CD4-positive, alpha-beta T cell treated with Interleukin-2 at 100 ng/mL for 4 hours (primary cell): ENCODE results near the gene CKS2.
A peak's percentile ranks its signal among the peaks of the same experiment; 100 is the strongest.
"Not testable (repeated sequence)": the region's sequence is repeated elsewhere in the genome, so short reads cannot be mapped to it uniquely, and the experiment has no call there.

Experiments used
- DNase-seq: peaks from one replicate; pipeline ENCODE4 v3.0.0-alpha.2; 2020; ENCODE audit warnings: low spot score

Gene CKS2

DNA sequence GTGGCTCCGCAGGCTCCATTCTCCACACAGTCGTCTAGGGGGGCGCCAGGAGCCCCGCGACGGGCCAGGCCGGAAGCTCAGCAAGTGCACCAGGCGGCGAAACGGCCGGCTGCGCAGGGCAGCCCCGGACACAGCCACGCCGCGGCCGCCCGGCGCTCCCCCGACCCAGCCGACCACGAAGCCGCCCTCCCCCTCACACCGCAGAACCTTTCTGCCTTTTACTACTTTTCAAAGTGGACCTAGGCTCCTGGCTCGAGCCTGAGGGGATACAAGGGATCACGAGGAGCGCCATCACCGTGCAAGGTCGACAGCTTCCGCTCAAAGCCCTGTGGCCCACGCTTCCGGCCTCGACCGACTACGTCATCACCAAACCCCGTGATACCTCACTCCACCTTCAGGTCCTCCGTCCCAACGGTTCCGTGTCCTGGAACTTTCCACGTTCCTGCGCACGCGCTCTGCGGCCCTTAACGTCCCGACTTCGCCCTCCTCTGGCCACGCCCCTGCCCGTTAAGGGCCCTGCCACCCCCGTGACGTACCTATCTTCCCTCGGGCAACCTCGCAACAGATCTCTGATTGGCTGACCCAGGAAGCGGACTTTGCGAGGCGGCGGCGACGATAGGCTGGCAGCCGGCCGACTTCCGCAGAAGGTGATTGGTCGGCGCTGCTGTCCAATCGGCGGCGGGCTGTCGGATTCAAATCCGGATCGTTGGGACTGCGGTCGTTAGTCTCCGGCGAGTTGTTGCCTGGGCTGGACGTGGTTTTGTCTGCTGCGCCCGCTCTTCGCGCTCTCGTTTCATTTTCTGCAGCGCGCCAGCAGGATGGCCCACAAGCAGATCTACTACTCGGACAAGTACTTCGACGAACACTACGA lies at the start of gene CKS2:
CKS2 (plus strand) TSS at position 721 of the 871 bp plus-strand sequence; CDS start at position 819, 98 bp downstream.
- DNase-seq = peak; percentile 100

DNA sequence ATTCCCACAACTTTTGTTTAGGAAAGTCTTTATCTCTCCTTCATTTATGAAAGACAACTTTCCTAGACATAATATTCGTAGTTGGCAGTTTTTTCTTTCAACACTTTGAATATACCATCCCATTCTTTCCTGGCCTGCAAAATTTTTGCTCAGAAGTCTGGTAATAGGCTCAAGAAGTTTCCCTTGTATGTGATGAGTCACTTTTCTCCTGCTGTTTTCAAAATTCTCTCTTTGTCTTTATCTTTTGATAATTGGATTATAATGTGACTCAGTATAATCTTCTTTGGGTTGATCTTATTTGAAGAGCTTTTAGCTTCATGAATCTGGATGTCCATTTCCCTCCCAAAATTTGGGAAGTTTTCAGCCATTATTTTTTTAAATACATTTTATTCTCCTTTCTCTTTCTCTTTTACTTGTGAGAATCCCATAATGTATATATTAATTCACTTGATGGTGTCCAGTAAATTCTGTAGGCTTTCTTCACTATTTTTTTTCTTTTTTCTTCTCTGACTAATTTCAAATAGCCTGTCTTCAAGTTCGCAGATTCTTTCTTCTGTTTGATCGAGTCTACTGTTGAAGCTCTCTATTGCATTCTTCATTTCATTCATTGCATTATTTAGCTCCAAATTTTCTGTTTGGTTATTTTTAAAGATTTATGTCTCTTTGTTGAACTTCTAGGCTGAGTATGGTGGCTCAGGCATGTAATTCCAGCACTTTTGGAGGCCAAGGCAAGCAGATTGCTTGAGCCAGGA lies 37.3 kb upstream of the CKS2 start:
- no peak for DNase-seq

DNA sequence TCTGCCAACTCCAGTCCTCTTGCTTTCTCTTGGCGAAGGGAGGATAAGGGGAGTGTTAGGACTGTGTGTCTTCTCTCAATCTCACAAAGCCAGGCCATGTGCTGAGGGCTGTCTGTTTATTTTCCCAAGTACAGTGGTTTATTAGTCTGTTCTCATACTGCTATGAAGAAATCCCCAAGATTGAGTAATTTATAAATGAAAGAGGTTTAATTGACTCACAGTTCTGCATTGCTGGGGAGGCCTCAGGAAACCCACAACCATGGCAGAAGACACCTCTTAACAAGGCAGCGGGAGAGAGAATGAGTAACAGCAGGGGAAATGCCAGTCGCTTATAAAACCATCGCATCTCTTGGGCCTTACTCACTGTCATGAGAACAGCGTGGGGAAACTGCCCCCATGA lies 36.2 kb upstream of the CKS2 start:
- DNase-seq = no peak

DNA sequence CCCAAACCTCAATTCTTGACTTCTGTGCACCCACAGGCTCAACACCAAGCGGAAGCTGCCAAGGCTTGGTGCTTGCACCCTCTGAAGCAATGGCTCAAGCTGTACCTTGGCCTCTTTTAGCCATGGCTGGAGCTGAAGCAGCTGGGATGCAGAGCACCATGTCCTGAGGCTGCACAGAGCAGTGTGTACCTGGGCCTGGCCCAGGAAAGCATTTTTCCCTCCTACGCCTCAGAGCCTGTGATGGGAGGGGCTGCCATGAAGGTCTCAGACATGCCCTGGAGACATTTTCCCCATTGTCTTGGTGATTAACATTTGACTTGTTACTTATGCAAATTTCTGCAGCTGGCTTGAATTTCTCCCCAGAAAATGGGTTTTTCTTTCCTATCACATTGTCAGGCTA lies 35.0 kb upstream of the CKS2 start:
- DNase-seq = not testable (repeated sequence)

DNA sequence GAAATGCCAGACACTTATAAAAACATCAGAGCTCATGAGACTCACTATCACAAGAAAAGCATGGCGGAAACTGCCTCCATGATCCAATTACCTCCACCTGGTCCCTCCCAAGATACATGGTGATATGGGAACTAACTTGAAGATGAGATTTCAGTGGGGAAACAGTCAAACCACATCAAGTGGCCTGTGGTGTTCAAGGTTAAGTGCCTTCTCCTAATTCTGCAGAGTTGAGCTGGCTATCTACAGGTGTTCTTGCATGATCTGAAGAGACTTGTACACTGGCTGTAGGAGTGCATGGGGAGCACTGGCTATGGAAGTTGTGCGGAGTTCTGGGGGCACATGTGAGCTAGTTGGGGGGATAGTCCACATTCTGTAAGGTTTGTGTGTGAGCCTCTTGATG lies 34.0 kb upstream of the CKS2 start:
- no peak for DNase-seq

DNA sequence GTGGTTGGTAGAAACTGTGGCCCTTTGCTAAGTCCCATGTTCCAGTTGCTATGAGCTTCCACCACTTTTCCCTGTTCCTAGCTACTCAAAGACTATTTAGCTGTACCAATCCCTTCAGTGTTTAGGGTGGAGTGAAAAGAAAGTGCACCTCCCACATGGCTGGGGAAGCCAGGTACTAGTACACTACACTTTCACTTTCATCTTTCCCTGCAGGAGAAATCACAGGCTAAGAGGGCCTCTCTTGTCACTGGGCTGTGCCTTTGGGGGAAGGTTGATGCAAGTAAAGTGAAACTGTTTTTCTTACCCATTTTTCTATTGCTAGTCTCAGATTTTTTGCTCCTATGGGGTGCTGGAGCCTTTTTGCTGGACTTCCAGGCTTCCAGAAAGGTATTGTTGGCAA lies 33.5 kb upstream of the CKS2 start:
- no peak for DNase-seq

DNA sequence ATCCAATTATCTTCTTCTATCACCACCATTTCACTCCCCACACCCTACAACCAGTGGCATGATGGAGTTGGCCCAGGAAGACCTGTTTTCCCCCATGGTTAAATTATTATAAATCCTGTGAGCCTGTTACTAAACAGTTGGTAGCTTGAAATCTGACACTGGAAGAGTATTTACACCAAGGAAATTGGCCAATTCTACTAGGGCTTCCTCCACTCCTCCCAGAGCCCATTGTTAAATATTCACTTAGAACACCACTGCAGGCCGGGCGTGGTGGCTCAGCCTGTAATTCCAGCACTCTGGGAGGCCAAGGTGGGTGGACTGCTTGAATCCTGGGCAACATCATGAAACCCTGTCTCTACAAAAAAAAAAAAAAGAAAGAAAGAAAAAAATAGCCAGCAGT lies 32.4 kb upstream of the CKS2 start:
- no peak for DNase-seq

DNA sequence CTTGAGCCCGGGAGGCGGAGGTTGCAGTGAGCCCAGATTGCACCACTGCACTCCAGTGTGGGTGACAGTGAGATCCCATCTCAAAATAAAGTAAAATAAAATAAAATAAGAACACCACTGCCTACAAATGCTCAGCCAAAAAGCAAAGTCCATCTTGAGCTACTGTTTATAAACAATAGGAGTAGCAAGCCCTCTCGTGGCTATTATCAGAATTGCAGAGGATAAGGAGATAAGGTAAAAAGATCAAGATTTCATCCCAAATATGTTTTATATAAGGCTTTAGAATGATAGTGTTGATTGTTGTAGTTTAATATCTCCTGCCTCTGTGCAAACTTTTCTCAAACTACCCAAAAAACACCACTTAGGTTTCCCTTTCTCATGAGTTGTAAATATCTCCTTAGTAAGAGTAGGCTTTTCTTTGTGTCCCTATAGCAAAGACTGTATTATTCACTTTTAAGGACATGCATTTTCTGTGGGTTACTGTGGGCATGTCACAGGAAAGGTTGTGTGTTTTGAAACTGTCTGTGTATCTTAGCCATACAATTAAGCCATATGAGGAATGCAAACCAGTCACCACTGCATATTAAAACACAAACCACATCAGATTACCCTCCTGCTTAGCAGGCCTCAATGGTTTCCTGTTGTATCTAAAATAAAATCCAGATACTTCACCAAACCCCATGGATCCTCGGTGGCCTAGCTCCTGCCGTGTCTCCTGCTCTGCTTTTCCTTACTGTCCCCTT lies 31.8 kb upstream of the CKS2 start:
- DNase-seq = peak; percentile 39

DNA sequence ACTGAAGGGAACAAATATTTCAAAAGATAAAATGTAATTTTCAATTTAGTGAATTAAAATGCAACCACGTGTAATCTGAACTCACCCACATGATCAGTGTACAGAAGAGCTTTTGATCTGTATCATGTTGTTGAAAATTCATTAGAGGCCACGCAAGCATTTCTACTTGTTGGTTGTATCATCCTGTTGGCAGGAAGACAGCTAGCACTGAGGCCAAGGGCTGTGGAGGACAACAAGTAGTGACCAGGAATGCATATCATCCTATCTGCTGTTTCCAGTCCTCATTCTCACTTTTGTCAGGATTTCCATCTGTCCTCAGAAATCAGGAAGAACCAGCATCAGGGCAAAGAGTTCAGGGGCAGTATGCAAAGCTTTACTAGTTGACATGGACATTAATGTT lies 29.9 kb upstream of the CKS2 start:
- DNase-seq = no peak

DNA sequence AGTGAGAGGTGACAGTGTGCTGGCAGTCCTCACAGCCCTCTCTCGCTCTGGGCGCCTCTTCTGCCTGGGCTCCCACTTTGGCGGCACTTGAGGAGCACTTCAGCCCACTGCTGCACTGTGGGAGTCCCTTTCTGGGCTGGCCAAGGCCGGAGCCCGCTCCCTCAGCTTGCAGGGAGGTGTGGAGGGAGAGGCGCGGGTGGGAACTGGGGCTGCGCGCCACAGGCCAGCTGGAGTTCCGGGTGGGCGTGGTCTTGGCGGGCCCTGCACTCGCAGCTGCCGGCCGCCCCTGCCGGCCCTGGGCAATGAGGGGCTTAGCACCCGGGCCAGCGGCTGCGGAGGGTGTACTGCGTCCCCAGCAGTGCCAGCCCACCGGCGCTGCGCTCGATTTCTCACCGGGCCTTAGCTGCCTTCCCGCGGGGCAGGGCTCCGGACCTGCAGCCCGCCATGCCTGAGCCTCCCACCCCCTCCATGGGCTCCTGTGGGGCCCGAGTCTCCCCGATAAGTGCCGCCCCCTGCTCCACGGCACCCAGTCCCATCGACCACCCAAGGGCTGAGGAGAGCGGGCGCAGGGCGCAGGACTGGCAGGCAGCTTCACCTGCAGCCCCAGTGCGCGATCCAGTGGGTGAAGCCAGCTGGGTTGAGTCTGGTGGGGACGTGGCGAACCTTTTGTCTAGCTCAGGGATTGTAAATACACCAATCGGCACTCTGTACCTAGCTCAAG lies 28.6 kb upstream of the CKS2 start:
- not testable (repeated sequence) for DNase-seq

DNA sequence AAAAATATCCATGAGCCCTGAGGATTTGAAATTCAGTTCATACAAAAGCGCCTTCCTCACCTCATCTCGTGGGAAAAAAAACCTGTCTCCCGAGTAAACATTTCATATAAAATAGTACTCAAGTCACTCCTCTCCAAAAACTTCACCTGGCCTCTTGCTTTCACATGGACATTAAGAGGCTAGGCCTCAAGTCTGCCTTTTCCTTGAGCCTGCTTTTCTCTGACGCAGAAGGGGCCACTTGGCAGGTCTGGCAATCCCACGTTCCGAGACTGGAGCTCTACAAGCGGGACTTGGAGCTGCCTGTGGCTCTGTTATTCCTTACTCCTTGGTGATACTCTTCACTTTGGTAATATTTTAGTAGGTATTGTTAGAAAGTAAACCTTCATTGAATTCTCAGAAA lies 26.9 kb upstream of the CKS2 start:
- DNase-seq = no peak

DNA sequence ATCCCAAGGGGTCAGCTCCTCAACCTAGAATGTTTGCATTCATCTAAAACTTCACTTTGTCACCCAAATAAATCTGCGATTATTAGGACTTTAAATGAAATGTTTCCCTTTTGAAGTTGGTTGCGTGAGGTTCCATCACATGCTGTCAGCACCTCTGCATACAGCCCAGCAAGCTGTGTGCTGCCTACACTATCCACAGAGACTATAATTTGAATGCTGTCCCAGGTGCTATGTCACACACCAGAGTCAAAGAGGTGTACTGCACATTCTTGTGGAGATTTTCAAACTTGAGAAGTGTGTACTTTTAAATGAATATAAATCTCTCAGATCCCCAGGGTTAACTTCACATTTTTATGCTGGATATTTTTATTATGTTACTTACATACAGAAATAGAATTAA lies 19.3 kb upstream of the CKS2 start:
- no peak for DNase-seq

DNA sequence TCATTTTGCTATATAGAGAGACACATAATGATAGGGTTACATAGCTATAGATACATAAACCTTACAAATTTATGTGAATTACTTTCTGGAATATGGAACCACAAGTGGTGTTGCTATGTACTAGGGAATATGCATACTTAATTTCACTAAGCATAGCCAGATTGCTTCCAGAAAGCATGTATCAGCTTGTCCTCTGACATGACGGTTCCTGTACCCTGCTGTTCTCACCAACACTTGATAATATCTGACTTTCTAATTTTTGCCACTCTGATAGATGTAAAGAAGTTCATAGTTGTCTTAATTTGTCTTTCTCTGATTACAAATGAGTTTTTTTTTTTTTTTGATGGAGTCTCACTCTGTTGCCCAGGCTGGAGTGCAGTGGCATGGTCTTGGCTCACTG lies 18.0 kb upstream of the CKS2 start:
- no peak for DNase-seq

DNA sequence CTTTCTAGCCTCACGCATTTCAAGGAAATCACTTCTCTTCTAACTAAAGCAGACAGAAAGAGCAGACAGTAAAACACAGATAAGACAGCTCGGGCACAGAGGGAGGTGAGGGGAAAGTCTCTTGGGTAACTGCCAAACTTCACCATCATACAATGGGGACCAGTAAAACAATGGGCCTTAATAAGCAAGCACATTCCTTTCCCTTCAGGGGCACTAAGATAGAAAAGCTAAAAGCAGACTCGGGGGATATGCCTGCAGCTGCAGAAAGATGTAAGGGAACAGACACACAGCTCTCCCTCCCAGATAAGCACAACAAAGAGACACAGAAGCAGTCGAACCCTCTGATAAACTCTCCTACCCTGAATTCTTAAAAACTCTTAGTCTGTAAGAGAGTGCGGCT lies 15.6 kb upstream of the CKS2 start:
- DNase-seq = no peak

DNA sequence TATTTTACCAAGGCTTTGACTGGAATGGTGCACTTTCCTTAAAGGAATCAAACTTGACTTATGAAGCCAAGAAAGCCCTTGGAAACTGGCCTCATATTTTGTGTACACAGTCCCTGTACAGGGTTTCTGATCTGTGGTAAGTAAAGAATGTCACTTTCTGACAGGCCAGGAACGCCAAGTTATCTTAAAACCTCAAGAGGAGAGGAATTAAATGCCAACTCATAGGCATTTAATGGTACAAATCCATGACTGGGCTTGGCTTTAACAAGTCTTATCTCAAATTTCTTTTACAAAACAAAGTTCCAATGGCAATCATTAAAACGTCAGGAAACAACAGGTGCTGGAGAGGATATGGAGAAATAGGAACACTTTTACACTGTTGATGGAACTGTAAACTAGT lies 9.0 kb upstream of the CKS2 start:
- not testable (repeated sequence) for DNase-seq

DNA sequence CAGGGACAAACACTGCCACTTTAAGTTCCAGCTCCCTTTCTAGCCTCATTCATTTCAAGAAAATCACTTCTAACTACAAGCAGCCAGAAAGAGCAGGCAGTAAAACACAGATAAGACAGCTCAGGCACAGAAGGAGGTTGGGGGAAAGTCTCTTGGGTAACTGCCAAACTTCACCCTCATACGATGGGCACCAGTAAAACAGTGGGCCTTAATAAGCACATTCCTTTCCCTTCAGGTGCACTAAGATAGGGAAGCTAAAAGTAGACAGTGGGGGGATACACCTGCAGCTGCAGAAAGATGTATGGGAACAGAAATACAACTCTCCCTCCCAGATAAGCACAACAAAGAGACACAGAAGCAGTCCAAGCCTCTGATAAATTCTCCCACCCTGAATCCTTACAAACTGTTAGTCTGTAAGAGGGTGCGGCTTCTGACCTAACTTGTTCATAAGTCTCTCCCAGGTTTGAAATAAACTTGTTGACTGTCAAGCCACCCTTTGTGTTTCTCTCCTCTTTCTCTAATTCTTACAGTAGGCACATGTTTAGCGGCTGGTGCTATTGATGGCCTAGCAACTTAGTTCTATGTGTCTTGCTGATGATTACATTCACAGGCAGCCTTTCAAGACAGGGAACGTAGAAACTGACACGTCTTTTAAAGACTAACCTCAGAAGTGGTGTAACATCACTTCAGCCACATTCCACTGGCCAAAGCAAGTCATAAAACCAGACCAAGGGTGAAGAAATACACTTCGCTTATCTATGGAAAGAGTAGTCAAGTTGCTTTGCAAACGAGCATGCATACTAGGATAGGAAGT lies 6.8 kb upstream of the CKS2 start:
- no peak for DNase-seq

DNA sequence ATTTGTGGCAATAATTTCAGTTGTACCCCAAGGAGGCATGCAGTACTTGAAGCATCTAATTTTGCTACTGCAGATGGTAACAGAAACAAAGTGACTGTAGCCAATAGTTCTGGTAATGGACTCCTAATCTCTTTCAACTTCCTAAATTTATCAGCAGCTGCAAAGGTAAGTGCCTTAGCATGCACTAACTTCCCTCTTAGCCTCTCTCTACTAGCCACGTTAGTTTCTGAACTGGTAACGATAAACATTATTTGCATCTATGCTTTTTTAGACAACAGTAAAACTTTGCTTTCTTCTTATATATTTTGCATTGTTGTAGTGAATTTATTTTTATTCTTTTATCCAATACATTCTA lies 6.2 kb upstream of the CKS2 start:
- no peak for DNase-seq

DNA sequence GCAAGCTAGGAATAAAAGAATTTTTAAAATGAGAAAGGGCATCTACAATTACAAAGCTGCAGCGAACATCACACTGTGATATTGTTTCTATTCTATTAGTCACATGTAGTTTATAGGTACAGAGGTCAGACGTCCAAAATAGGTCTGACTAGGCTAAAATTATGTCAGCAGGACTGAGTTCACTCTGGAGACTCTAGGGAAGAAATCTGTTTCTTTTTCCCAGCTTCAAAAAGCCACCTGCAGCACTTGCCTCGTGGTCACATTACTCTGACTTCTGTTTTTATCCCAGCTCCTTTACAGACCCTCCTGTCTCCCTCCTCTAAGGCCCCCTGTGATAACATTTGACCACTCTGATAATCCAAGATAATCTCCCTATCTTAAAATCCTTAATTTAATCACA lies 5.1 kb upstream of the CKS2 start:
- DNase-seq = no peak

DNA sequence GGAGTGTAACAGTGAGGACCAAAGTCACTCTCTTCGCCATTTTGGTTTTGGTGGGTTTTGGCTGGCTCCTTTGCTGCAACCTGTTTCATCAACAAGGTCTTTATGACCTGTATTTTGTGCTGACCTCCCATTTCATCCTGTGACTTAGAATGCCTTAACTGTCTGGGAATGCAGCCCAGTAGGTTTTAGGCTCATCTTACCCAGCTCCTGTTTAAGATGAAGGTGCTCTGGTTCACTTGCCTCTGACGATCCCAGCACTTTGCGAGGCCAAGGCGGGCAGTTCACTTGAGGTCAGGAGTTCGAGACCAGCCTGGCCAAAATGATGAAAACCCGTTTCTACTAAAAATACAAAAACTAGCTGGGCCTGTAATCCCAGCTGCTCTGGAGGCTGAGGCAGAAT lies 1.8 kb upstream of the CKS2 start:
- no peak for DNase-seq

DNA sequence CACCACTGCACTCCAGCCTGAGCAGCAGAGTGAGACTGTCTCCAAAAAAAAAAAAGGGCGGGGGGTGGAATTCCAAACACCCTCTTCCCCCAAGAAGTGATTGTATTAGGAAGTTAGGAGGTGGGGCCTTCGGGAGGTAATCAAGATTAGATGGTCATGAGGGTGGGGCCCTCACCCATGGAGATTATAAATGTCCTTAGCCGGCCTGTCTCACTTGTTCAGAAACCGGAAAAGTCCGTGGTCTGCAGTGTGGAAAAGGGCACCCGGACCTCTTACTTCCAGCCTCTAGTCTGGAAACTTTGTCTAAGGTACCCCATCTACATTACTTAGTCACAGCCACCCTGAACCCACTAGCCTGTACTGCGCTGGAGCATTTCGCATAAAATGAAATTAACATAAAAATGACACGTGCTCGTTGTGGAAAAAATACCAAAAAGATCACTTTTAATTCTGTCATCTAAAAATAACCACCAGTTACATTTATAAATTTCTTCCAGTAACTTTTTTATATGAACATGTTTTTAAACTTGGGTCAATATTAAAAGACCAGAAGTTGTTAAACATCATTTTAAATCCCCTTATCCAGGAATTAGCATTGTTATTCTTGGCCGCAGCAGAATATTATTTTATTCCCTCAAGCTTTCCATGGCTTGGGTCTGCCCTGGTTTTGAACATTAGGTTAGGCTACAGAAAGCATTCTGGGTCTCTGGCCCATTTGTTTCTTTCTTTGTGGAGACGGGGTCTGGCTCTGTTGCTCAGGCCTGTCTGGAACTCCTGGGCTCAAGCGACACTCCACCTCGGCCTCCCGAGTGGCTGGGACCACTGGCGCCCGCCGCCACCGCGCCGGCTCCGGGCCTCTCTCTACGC lies 1.2 kb upstream of the CKS2 start:
- DNase-seq = no peak
